B cell (primary cell): ENCODE results near the gene PDZD2. TPM values are rescaled to one million over a fixed set of nuclear protein-coding genes. Genes with fewer than 3 reads are reported as not detected.

Experiments used
- ATAC-seq: fragments of 200-7000 bp; cut with Tn5 transposase; one replicate; pipeline ENCODE4 v1.10.0; 2021; ENCODE audit warnings: low read depth, mild to moderate bottlenecking, moderate number of reproducible peaks, moderate library complexity
- CTCF ChIA-PET: fragments of 350-600 bp; sonication (Branson Sonifier 250); formaldehyde crosslinking; loops from one replicate; lab custom pipeline; 2021; ENCODE audit warnings: antibody characterized with exemption, inconsistent platforms; lab: Charles Lee
- POLR2A ChIA-PET: fragments of 350-600 bp; sonication (Branson Sonifier 250); formaldehyde crosslinking; loops from one replicate; lab custom pipeline; 2021; ENCODE audit warnings: antibody characterized with exemption; lab: Charles Lee
- DNase-seq: peaks from one replicate; pipeline ENCODE4 v3.0.0; 2013
- H2AFZ ChIP-seq: 2 replicates; pipeline ENCODE4 v1.6.1; 2012; ENCODE audit warnings: mild to moderate bottlenecking, low read depth, low read length; ENCODE audit not compliant: insufficient read depth, poor library complexity, severe bottlenecking
- H3K27ac ChIP-seq, 2 donors: 1 replicate in 1 of 2; 2 replicates in 1 of 2; pipeline ENCODE4 v1.5.1; 2012 to 2013; ENCODE audit warnings: low read length in 2 of 2, mild to moderate bottlenecking in 2 of 2, moderate library complexity in 1 of 2
- H3K27me3 ChIP-seq, 4 experiments: fragments of 200-600 bp in 1 of 4; sonication (generic) in 1 of 4; replicated peaks in 1 of 4; 1 replicate in 2 of 4; 2 replicates in 2 of 4; pipeline versions ENCODE4 v1.6.1 to v1.7.0; 2013 to 2016; ENCODE audit warnings: low read length in 3 of 4, mild to moderate bottlenecking in 2 of 4, mixed read lengths in 1 of 4, moderate library complexity in 1 of 4; ENCODE audit not compliant: insufficient read depth in 4 of 4, control insufficient read depth in 3 of 4; ENCODE audit errors: control extremely low read depth in 1 of 4
- H3K36me3 ChIP-seq, 2 experiments: replicated peaks in 1 of 2; 1 replicate in 1 of 2; 2 replicates in 1 of 2; pipeline versions ENCODE4 v1.6.1 to v1.7.1; 2013; ENCODE audit warnings: low read length in 1 of 2; ENCODE audit not compliant: insufficient read depth in 2 of 2, control insufficient read depth in 1 of 2; ENCODE audit errors: control extremely low read depth in 1 of 2, extremely low read depth in 1 of 2
- H3K4me1 ChIP-seq, 2 donors: fragments of 200-600 bp in 1 of 2; sonication (generic) in 1 of 2; 1 replicate in 1 of 2; 2 replicates in 1 of 2; pipeline versions ENCODE4 v1.5.1 to v1.6.1; 2013 to 2017; ENCODE audit warnings: low read length in 2 of 2; ENCODE audit not compliant: control insufficient read depth in 2 of 2, insufficient read depth in 2 of 2
- H3K4me2 ChIP-seq: replicated peaks from 2 replicates; pipeline ENCODE3; 2012; ENCODE audit warnings: mild to moderate bottlenecking, low read depth, low read length; ENCODE audit not compliant: poor library complexity, severe bottlenecking
- H3K4me3 ChIP-seq, 5 experiments: fragments of 200-600 bp in 1 of 5; sonication (generic) in 1 of 5; 1 replicate in 3 of 5; 2 replicates in 2 of 5; pipeline versions ENCODE4 v1.5.1 to v1.7.0; 2011 to 2016; ENCODE audit warnings: low read length in 4 of 5, mild to moderate bottlenecking in 4 of 5, low read depth in 2 of 5, control low read depth in 1 of 5, moderate library complexity in 1 of 5; ENCODE audit not compliant: insufficient read depth in 1 of 5; ENCODE audit errors: control extremely low read depth in 1 of 5, extremely low read depth in 1 of 5
- H3K79me2 ChIP-seq: fragments of 200-600 bp; sonication (generic); one replicate; pipeline ENCODE4 v1.6.0; 2016; ENCODE audit warnings: low read length; ENCODE audit not compliant: control insufficient read depth, insufficient read depth
- H3K9ac ChIP-seq: fragments of 200-600 bp; sonication (generic); 2 replicates; pipeline ENCODE4 v1.6.1; 2017; ENCODE audit warnings: mild to moderate bottlenecking, low read length, moderate library complexity
- H3K9me3 ChIP-seq, 3 donors: one replicate each; pipeline versions ENCODE4 v1.6.1 to v1.7.1; 2013; ENCODE audit warnings: low read length in 2 of 3; ENCODE audit not compliant: control insufficient read depth in 2 of 3, insufficient read depth in 1 of 3; ENCODE audit errors: control extremely low read depth in 1 of 3
- H4K20me1 ChIP-seq: 2 replicates; pipeline ENCODE4 v1.6.0; 2012; ENCODE audit warnings: mild to moderate bottlenecking, low read length; ENCODE audit not compliant: insufficient read depth, control insufficient read depth, poor library complexity, severe bottlenecking
- H3K27ac Mint-ChIP-seq: one replicate; pipeline ENCODE4 v1.8.0; 2021; ENCODE audit warnings: mixed read lengths
- H3K27me3 Mint-ChIP-seq: one replicate; pipeline ENCODE4 v1.8.0; 2021; ENCODE audit warnings: mixed read lengths
- H3K4me1 Mint-ChIP-seq: one replicate; pipeline ENCODE4 v1.8.0; 2021; ENCODE audit warnings: mixed read lengths
- H3K4me3 Mint-ChIP-seq: one replicate; pipeline ENCODE4 v1.8.0; 2021; ENCODE audit warnings: mixed read lengths
- H3K9me3 Mint-ChIP-seq: one replicate; pipeline ENCODE4 v1.8.0; 2022; ENCODE audit warnings: mixed read lengths; ENCODE audit not compliant: insufficient read depth
- EZH2 ChIP-seq: IDR thresholded peaks from 2 replicates; pipeline ENCODE4 v1.6.1; 2012; ENCODE audit warnings: borderline replicate concordance, low read depth, mild to moderate bottlenecking, moderate library complexity, low read length; ENCODE audit not compliant: insufficient read depth, poor library complexity, severe bottlenecking
- WGBS: methylation state at CpG from one replicate; pipeline ENCODE4 v1.1.5; 2013; ENCODE audit warnings: missing lambda C conversion rate; ENCODE audit not compliant: insufficient coverage; 5-methylcytosine and 5-hydroxymethylcytosine counted together
- intact Hi-C: fragments of 100-400 bp; cut with micrococcal nuclease; formaldehyde crosslinking; loops from one replicate; pipeline ENCODE4 v1.10.0; 2022
- polyA plus RNA-seq: library from polyadenylated mRNA; depleted of rRNA; stranded (reverse); fragments of >200 nt; gene quantifications from 2 replicates; pipeline ENCODE4 v1.2.3, GENCODE V29; 2012
- total RNA-seq, 2 donors: library from RNA; stranded (reverse); fragments of 120-200 nt in 1 of 2; gene quantifications; 1 replicate in 1 of 2; 2 replicates in 1 of 2; pipeline versions ENCODE4 v1.2.3 to v1.2.4, GENCODE V29; 2013 to 2022
- TF ChIP-seq, protein P1 (sequence below): fragments of 200-600 bp; IDR thresholded peaks from one replicate; pipeline ENCODE4 v1.8.0; 2022; ENCODE audit warnings: antibody characterized with exemption, mild to moderate bottlenecking

PDZD2 gene
- total and polyA plus RNA-seq, 2 donors (not counting 1 experiment from before 2014, with no cell fraction given) = not detected

DNA sequence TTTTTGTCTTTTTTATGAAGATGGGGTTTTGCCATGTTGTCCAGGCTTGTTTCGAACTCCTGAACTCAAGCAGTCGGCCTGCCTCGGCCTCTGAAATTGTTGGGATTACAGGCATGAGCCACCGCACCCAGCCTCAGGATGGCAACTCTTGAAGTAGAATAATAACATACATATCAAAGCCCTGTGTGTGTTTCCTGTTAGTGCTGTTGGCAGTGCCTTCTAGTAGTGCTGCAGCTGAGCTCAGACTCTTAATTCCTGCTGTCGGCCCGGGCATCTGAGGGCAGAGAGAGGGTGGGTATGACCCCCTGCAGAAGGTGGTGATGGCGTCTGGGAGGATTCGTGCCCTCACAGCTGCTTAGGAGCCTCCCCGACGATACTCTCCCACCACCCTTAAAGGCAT lies 227.2 kb downstream of the PDZD2 start:
- Histone ChIP-seq H2AFZ (no peak overlapping the region), H3K9ac (no peak overlapping the region), H3K79me2 (no peaks in the 10 kb centered on the region), H3K4me3 (no peak overlapping the region), H3K27me3 (peaks cover 0 to 9% (median 0%) of the 10 kb centered on the region in 4 experiments), H3K4me1 (no peaks in the 10 kb centered on the region), H3K4me2 (no peak overlapping the region), H3K27ac (no peak overlapping the region), H3K36me3 (no peaks in the 10 kb centered on the region), H3K9me3 (peaks cover 0 to 5% (median 0%) of the 10 kb centered on the region in 3 donors), H4K20me1 (no peaks in the 10 kb centered on the region)
- peaks cover 15% of the 10 kb centered on the region for H3K27me3 Mint-ChIP-seq
- intact Hi-C loops = no loop called here
- DNase-seq (no peak), ATAC-seq (no peak)
- no CpG with 5 or more reads among the region's 10 CpGs for WGBS
- CTCF ChIA-PET = no interaction called here
- TF ChIP-seq EZH2 = no peak
- TF ChIP-seq, protein P1, sequence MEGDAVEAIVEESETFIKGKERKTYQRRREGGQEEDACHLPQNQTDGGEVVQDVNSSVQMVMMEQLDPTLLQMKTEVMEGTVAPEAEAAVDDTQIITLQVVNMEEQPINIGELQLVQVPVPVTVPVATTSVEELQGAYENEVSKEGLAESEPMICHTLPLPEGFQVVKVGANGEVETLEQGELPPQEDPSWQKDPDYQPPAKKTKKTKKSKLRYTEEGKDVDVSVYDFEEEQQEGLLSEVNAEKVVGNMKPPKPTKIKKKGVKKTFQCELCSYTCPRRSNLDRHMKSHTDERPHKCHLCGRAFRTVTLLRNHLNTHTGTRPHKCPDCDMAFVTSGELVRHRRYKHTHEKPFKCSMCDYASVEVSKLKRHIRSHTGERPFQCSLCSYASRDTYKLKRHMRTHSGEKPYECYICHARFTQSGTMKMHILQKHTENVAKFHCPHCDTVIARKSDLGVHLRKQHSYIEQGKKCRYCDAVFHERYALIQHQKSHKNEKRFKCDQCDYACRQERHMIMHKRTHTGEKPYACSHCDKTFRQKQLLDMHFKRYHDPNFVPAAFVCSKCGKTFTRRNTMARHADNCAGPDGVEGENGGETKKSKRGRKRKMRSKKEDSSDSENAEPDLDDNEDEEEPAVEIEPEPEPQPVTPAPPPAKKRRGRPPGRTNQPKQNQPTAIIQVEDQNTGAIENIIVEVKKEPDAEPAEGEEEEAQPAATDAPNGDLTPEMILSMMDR = no peak
- POLR2A ChIA-PET = no interaction called here
- H3K4me1 Mint-ChIP-seq = no peaks in the 10 kb centered on the region
- no peak overlapping the region for H3K27ac Mint-ChIP-seq
- no peak overlapping the region for H3K4me3 Mint-ChIP-seq
- no peaks in the 10 kb centered on the region for H3K9me3 Mint-ChIP-seq

DNA sequence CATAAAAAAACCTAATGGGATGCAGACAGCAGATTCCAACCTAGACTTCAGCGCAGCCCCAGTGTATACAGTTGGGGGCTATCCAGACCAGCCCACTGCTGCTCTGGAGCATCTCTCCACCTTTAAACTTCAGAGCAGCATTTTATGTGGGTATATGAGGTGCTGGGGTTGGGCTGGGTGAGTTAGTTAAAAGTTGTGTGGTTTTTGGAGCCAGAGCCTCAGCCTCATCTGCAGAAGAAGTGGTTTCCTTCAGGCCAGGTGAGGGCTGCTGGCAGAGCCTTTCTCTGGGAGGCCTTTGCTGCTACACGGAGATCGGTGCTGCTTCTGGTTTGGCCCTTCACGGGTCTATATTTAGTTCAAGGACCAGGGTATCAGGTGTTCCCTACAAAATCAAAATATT lies 228.3 kb downstream of the PDZD2 start:
- POLR2A ChIA-PET = no interaction called here
- Histone ChIP-seq H3K4me2 (no peak overlapping the region), H2AFZ (no peak overlapping the region), H3K9ac (no peak overlapping the region), H3K36me3 (no peaks in the 10 kb centered on the region), H3K9me3 (peaks cover 0 to 5% (median 0%) of the 10 kb centered on the region in 3 donors), H3K27ac (no peak overlapping the region), H3K4me3 (no peak overlapping the region), H3K79me2 (no peaks in the 10 kb centered on the region), H3K27me3 (peaks cover 0 to 9% (median 0%) of the 10 kb centered on the region in 4 experiments), H3K4me1 (no peaks in the 10 kb centered on the region), H4K20me1 (no peaks in the 10 kb centered on the region)
- intact Hi-C loops = no loop called here
- CTCF ChIA-PET = no interaction called here
- ATAC-seq (no peak), DNase-seq (no peak)
- Mint-ChIP-seq H3K4me1 (no peaks in the 10 kb centered on the region), H3K4me3 (no peak overlapping the region), H3K27me3 (peaks cover 15% of the 10 kb centered on the region), H3K27ac (no peak overlapping the region), H3K9me3 (no peaks in the 10 kb centered on the region)
- no peak for TF ChIP-seq EZH2
- TF ChIP-seq, protein P1 = no peak
- 42% methylated on average over 2 of the region's 4 CpGs for WGBS
